Heart left ventricle (tissue), 16 donors: ENCODE results near the gene ASAP3. TPM values are rescaled to one million over a fixed set of nuclear protein-coding genes. Genes with fewer than 3 reads are reported as not detected.

Experiments
- ATAC-seq, 4 donors: fragments of 200-7000 bp; cut with Tn5 transposase; one replicate each; pipeline ENCODE4 v1.9.1; 2020 to 2022; ENCODE audit warnings: moderate library complexity in 4 of 4, mild to moderate bottlenecking in 3 of 4, moderate number of reproducible peaks in 1 of 4
- DNase-seq, 5 donors: peaks; one replicate each; pipeline ENCODE4 v3.0.0-alpha.2; 2020
- H3K27ac ChIP-seq, 12 donors: fragments of 200-600 bp; sonication (generic) in 4 of 12; one replicate each; pipeline versions ENCODE4 v1.5.0 to v1.8.0; 2016 to 2022; ENCODE audit warnings: mild to moderate bottlenecking in 2 of 12
- H3K27me3 ChIP-seq, 9 donors: fragments of 200-600 bp; sonication (generic) in 2 of 9; one replicate each; pipeline versions ENCODE4 v1.5.1 to v1.8.0; 2016 to 2022; ENCODE audit warnings: mild to moderate bottlenecking in 3 of 9
- H3K36me3 ChIP-seq, 9 donors: fragments of 200-600 bp; sonication (generic) in 2 of 9; one replicate each; pipeline versions ENCODE4 v1.5.0 to v1.8.0; 2018 to 2022; ENCODE audit warnings: mild to moderate bottlenecking in 2 of 9
- H3K4me1 ChIP-seq, 12 donors: fragments of 200-600 bp; sonication (generic) in 4 of 12; one replicate each; pipeline versions ENCODE4 v1.5.0 to v1.8.0; 2016 to 2022; ENCODE audit warnings: mild to moderate bottlenecking in 3 of 12
- H3K4me3 ChIP-seq, 12 donors: fragments of 200-600 bp; sonication (generic) in 4 of 12; one replicate each; pipeline versions ENCODE4 v1.5.0 to v1.8.0; 2017 to 2022; ENCODE audit warnings: mild to moderate bottlenecking in 9 of 12, moderate library complexity in 4 of 12
- H3K9me3 ChIP-seq, 12 donors: fragments of 200-600 bp; sonication (generic) in 4 of 12; one replicate each; pipeline versions ENCODE4 v1.5.0 to v1.8.0; 2016 to 2022; ENCODE audit warnings: mild to moderate bottlenecking in 1 of 12
- POLR2A ChIP-seq, 2 donors: fragments of 450-650 bp; IDR thresholded peaks; one replicate each; pipeline ENCODE4 v1.6.1; 2017; ENCODE audit warnings: antibody characterized with exemption in 2 of 2, mild to moderate bottlenecking in 2 of 2, moderate library complexity in 2 of 2
- WGBS, 4 donors: extraction: QIAGEN DNeasy Blood & Tissue Kit in 2 of 4; methylation state at CpG; one replicate each; pipeline versions ENCODE4 v1.1.5 to v1.1.7; 2013 to 2018; 5-methylcytosine and 5-hydroxymethylcytosine counted together
- intact Hi-C, 10 donors: fragments of 100-400 bp; cut with DNase I; formaldehyde crosslinking; loops; one replicate each; pipeline versions ENCODE4 v1.11.1 to v1.14.2; 2022
- polyA plus RNA-seq, 2 donors: library from polyadenylated mRNA; stranded (reverse); fragments of 200-250 nt; gene quantifications; one replicate each; pipeline ENCODE4 v1.2.3, GENCODE V29; 2013
- total RNA-seq, 9 donors: library from RNA; depleted of rRNA in 2 of 9; stranded (reverse); fragments of >200 nt in 2 of 9; fragmentation: NEBNext Ultra II Directional in 3 of 9; extraction: Animal tissue kit (Norgen Biotek cat#: 25700) in 3 of 9; gene quantifications; one replicate each; pipeline versions ENCODE4 v1.1.0 to v1.2.4, GENCODE V29; 2016 to 2023
- TF ChIP-seq, protein P1 (sequence below), 12 donors: fragments of 200-600 bp; sonication (generic) in 4 of 12; IDR thresholded peaks; one replicate each; pipeline versions ENCODE4 v1.5.0 to v1.8.0; 2018 to 2022; ENCODE audit warnings: antibody characterized with exemption in 12 of 12, mild to moderate bottlenecking in 5 of 12
- donor health status: ischemic (EF 13 %, LVEDD 7.1; RV severe dilation, severe dysfunction).
- donor health status: healthy with polysubstance abuse.
- donor health status: DM: no; HTN: yes; CAD: no.
- donor health status: DM: no; HTN: no; CAD: no.
- donor health status: ischemic (EF 25% LVEDD 6.9; RV normal size, moderate dysfunction).
- donor health status: ischemic (EF 25% LVEDD 5.7; RV mildly dilated, moderate dysfunction).
- donor health status: healthy.
- donor health status: DM: yes; HTN: yes; CAD: no.
- donor health status: ischemic (EF 35%, LVEDD 5.7; RV mildly dilated, moderate dysfunction).
- donor health status: nonischemic (EF 11% LVEDD 7.7; RV severe dilation, severe dysfunction).
- donor health status: DM: yes; HTN: yes; CAD: no.
- donor health status: PGD.
- donor health status: ischemic (EF 29% LVEDD 5.4; RV normal size, mild dysfunction).
- donor health status: nonischemic (EF 23%, LVEDD 6.1; RV moderate dilation, normal function).

The ASAP3 gene
- total and polyA plus RNA-seq, 11 donors = 22.4 to 86.1 (median 35.8) TPM

GRCh38 chr1:23403355-23403734, 80.6 kb downstream of the ASAP3 start:
- 50 to 68% (median 65%) methylated on average over 4 of the region's 4 CpGs for WGBS, 4 donors
- no peaks in the 10 kb centered on the region for H3K27me3 ChIP-seq
- intact Hi-C loops = loop anchor here in 7 of 10 donors (2.0 to 10.0 kb wide), 6 partner anchors 35 to 179 kb away; partner anchors contain the start of genes ZNF436 (in 5 of the 7) and HNRNPR (in 3 of the 7)
- no peak for DNase-seq
- no peak for ATAC-seq
- peaks cover 5 to 59% (median 31%) of the 10 kb centered on the region in 12 donors for H3K4me1 ChIP-seq
- H3K4me3 ChIP-seq = peak overlapping the region in 2 of 12 donors; percentile 2 to 8
- peaks cover 0 to 5% (median 0%) of the 10 kb centered on the region in 9 donors for H3K36me3 ChIP-seq
- peaks cover 0 to 4% (median 0%) of the 10 kb centered on the region in 12 donors for H3K9me3 ChIP-seq
- TF ChIP-seq, protein P1, sequence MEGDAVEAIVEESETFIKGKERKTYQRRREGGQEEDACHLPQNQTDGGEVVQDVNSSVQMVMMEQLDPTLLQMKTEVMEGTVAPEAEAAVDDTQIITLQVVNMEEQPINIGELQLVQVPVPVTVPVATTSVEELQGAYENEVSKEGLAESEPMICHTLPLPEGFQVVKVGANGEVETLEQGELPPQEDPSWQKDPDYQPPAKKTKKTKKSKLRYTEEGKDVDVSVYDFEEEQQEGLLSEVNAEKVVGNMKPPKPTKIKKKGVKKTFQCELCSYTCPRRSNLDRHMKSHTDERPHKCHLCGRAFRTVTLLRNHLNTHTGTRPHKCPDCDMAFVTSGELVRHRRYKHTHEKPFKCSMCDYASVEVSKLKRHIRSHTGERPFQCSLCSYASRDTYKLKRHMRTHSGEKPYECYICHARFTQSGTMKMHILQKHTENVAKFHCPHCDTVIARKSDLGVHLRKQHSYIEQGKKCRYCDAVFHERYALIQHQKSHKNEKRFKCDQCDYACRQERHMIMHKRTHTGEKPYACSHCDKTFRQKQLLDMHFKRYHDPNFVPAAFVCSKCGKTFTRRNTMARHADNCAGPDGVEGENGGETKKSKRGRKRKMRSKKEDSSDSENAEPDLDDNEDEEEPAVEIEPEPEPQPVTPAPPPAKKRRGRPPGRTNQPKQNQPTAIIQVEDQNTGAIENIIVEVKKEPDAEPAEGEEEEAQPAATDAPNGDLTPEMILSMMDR (IDR thresholded peaks at IDR 0.05) = no peak
- no peak for TF ChIP-seq POLR2A (IDR thresholded peaks at IDR 0.05)
- peak overlapping the region in 11 of 12 donors; percentile 32 to 76 (median 56) for H3K27ac ChIP-seq

DNA sequence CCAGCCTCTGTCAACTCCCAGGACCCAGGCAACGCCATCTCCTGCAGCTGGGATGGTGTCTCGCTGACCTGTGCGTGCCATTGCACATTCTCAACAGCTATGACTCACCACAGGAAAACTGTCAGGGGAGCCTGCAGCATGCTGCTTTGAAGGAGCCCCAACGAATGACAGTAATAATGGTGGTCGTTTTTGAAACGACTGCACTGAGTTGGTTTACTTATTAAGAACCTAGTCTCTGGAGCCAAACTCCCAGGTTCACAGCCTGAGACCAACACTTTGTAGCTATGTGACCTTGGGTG, 81.0 kb downstream of the ASAP3 start:
- WGBS, 4 donors = 14 to 37% (median 25%) methylated on average over 6 of the region's 6 CpGs
- Histone ChIP-seq H3K27me3 (no peaks in the 10 kb centered on the region), H3K4me1 (peaks cover 5 to 59% (median 32%) of the 10 kb centered on the region in 12 donors), H3K9me3 (peaks cover 0 to 4% (median 0%) of the 10 kb centered on the region in 12 donors), H3K4me3 (no peak overlapping the region), H3K27ac (peak overlapping the region in 10 of 12 donors; percentile 32 to 76 (median 57)), H3K36me3 (peaks cover 0 to 2% (median 0%) of the 10 kb centered on the region in 9 donors)
- DNase-seq = peak in 1 of 5 donors; percentile 51
- TF ChIP-seq, protein P1 (IDR thresholded peaks at IDR 0.05) = no peak
- no peak for TF ChIP-seq POLR2A (IDR thresholded peaks at IDR 0.05)
- ATAC-seq = peak in 1 of 4 donors; percentile 35
- intact Hi-C loops = loop anchor here in 7 of 10 donors (2.0 to 10.0 kb wide), 6 partner anchors 34 to 178 kb away; partner anchors contain the start of genes ZNF436 (in 5 of the 7) and HNRNPR (in 3 of the 7)

DNA sequence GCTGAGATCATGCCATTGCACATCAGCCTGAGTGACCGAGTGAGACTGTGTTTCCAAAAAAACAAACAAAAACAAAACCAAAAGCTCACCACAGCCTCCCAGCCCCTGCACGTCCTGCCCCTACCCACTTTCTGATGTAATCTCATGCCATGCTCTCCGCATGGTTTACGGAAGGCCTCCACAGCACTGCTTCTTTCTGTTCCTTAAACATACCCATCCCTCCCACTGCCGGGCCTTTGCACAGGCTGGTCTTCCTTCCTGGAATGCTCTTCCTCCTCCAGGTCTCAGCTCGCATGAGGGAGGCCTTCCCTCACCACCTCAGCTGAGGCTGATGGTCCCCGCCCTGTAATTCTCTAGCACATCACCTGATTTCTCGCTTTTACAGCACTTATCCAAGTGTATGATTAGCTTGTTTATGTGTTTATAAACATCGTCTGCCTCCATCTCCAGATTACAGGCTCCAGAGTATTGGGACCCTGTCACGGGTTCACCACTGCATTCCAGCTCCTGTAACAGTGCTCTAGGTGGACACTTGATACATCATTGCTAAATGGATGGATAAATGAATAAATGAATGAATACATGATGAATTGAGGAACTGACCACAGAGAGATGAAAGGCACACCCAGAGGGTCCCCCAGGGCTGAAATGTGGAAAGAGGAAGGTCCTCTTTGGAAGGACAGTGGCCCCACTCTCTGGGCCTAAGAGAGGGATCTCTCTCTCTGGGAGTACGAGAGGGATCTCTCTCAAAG, 81.5 kb downstream of the ASAP3 start:
- Histone ChIP-seq H3K27me3 (no peaks in the 10 kb centered on the region), H3K36me3 (peaks cover 0 to 2% (median 0%) of the 10 kb centered on the region in 9 donors), H3K9me3 (peaks cover 0 to 4% (median 0%) of the 10 kb centered on the region in 12 donors), H3K27ac (peak overlapping the region in 7 of 12 donors; percentile 32 to 76 (median 56)), H3K4me3 (no peak overlapping the region), H3K4me1 (peaks cover 5 to 59% (median 33%) of the 10 kb centered on the region in 12 donors)
- intact Hi-C loops = loop anchor here in 7 of 10 donors (2.0 to 10.0 kb wide), 6 partner anchors 34 to 178 kb away; partner anchors contain the start of genes ZNF436 (in 5 of the 7) and HNRNPR (in 3 of the 7)
- WGBS, 4 donors = 75 to 83% (median 80%) methylated on average over 11 of the region's 11 CpGs
- no peak for DNase-seq
- no peak for ATAC-seq
- no peak for TF ChIP-seq POLR2A (IDR thresholded peaks at IDR 0.05)
- TF ChIP-seq, protein P1 (IDR thresholded peaks at IDR 0.05) = no peak

GRCh38 chr1:23401313-23401712, 82.7 kb downstream of the ASAP3 start:
- peaks cover 5 to 59% (median 33%) of the 10 kb centered on the region in 12 donors for H3K4me1 ChIP-seq
- 61 to 84% (median 75%) methylated on average over 6 of the region's 6 CpGs for WGBS, 4 donors
- H3K27me3 ChIP-seq = no peaks in the 10 kb centered on the region
- peak overlapping the region in 10 of 12 donors; percentile 0 to 76 (median 34) for H3K27ac ChIP-seq
- peaks cover 0 to 9% (median 0%) of the 10 kb centered on the region in 9 donors for H3K36me3 ChIP-seq
- peaks cover 0 to 4% (median 0%) of the 10 kb centered on the region in 12 donors for H3K9me3 ChIP-seq
- H3K4me3 ChIP-seq = no peak overlapping the region
- DNase-seq = no peak
- no peak for ATAC-seq
- intact Hi-C loops = loop anchor here in 8 of 10 donors (2.0 to 10.0 kb wide), 6 partner anchors 34 to 177 kb away; partner anchors contain the start of genes HNRNPR (in 5 of the 8) and ZNF436 (in 4 of the 8)
- TF ChIP-seq POLR2A (IDR thresholded peaks at IDR 0.05) = no peak
